ENCODE results near the gene CTU2.
A peak's percentile ranks its signal among the peaks of the same experiment; 100 is the strongest.

GRCh38 chr16:88764913-88765349, 58.6 kb downstream of the CTU2 start:
- TF ChIP-seq CTCF (conservative IDR thresholded peaks at IDR 0.05; ENCODE audit: low read depth, low read length) (no peak), BHLHE40 (IDR thresholded peaks at IDR 0.05; ENCODE audit: low read depth, low read length) (no peak), POLR2A (IDR thresholded peaks at IDR 0.05; ENCODE audit: low read depth, low read length) (no peak), RAD21 (IDR thresholded peaks at IDR 0.05; ENCODE audit: low read length) (no peak), MAZ (IDR thresholded peaks at IDR 0.05; ENCODE audit: borderline replicate concordance, low read depth, low read length) (peak; percentile 16; the same call in 1 of the 2 replicates), RCOR1 (IDR thresholded peaks at IDR 0.05; ENCODE audit: insufficient replicate concordance, low read length) (no peak), CEBPB (IDR thresholded peaks at IDR 0.05; ENCODE audit: low read depth, low read length) (no peak)

All from IMR-90 (cell line).